ENCODE results near the gene MPZL1.

GRCh38 chr1:167751676-167752075 is 29.9 kb downstream of the MPZL1 start:
- TF ChIP-seq CTCF (IDR thresholded peaks at IDR 0.05; ENCODE audit: low read depth, low read length, poor library complexity, severe bottlenecking) (no peak), EZH2phosphoT487 (IDR thresholded peaks at IDR 0.05; ENCODE audit: borderline replicate concordance, low read length) (no peak)

All from DOHH2 (cell line).